GM18517 (cell line): ENCODE measurements around the gene NACC2.
"Not testable (repeated sequence)": the region's sequence is repeated elsewhere in the genome, so short reads cannot be mapped to it uniquely, and the experiment has no call there.

Experiments
- ATAC-seq: cut with Tn5 transposase; IDR thresholded peaks from one replicate; pipeline ENCODE4 v1.9.1; 2021; ENCODE audit warnings: mild to moderate bottlenecking, moderate library complexity; ENCODE audit not compliant: unreplicated experiment

NACC2 gene

DNA sequence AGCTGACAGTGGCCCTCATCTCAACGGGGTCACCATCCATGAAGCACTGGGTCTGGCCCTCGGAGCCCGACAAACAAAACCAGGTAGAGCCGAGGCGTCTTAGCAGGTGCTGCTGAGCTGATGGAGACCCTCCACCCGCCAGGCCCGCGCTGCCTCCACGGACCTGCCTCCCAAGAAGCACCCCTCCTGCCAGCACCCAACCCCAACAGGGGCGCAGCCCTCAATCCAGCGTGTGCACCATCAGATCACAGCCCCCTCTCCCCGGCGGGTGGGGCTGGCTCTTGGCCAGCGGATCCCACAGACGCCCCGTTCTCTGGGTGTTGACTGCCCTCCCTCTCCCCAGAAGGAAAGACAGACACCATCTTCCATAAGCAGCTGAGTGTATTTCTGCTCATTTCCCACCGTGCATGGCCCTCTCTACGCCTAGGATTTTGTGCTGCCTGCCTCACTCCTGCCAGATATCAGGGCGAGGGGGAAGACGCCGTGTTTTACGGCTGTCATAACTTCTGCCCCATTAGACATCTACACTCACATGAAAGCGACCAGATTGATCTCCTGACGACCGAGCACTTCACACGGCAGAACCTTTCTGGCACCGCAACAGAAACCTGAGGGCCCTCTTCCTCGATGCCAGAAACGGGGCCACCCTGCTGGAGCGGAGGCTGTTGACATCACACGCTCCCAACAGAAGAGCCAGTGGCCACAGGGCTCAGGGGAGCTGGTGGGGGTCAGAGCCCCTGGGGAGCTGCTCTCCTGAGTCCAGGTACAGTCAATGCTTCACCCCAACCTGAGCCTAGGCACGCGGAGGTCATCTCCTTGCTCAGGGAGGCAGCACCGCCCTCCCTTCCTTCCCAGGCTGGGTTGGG lies 12.4 kb downstream of the NACC2 start:
- no peak for ATAC-seq

GRCh38 chr9:136081826-136082495 lies 13.1 kb downstream of the NACC2 start:
- no peak for ATAC-seq

GRCh38 chr9:136081113-136081825 lies 13.8 kb downstream of the NACC2 start:
- no peak for ATAC-seq

GRCh38 chr9:136080716-136081112 lies 14.4 kb downstream of the NACC2 start:
- ATAC-seq: no peak

DNA sequence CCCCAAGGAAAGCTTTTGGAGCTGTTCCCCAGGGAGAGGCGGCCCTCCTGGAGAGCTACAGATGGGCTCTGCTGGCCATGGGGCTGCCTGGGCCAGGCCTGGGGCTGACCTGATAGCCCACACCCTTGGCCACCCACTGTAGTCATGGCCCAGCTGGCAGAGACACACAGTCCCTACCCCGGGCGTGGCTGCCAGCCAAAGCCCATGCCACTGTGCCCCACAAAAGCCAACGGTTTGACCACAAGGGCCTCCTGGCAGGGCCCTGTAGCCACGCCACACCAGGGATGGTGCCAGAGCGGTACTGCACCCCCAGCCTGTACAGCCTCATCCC lies 15.2 kb downstream of the NACC2 start:
- no peak for ATAC-seq

- no peak for ATAC-seq
These were observed 15.7 kb downstream of the NACC2 start for GRCh38 chr9:136079211-136079915.

GRCh38 chr9:136078498-136079011 lies 16.5 kb downstream of the NACC2 start:
- ATAC-seq: no peak

GRCh38 chr9:136078024-136078423 lies 17.1 kb downstream of the NACC2 start:
- no peak for ATAC-seq

DNA sequence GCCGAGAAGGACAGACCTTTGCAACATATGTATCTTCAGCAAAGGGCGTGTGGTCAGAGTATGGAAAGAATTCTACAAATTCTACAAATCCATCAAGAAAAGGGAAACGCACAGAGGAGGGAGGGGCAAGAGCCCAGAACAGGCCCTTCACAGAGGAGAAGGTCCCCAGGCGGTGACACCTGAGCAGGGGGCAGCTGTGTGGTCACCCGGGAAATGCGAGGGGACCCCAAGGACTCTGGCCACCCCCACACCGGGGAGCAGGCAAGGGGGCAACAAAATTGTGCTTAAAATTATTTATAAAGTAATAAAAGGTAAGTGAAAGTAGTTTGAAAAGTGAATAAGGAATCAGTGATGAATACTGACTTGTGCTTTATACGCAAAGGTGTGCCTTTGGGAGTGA lies 17.6 kb downstream of the NACC2 start:
- no peak for ATAC-seq

DNA sequence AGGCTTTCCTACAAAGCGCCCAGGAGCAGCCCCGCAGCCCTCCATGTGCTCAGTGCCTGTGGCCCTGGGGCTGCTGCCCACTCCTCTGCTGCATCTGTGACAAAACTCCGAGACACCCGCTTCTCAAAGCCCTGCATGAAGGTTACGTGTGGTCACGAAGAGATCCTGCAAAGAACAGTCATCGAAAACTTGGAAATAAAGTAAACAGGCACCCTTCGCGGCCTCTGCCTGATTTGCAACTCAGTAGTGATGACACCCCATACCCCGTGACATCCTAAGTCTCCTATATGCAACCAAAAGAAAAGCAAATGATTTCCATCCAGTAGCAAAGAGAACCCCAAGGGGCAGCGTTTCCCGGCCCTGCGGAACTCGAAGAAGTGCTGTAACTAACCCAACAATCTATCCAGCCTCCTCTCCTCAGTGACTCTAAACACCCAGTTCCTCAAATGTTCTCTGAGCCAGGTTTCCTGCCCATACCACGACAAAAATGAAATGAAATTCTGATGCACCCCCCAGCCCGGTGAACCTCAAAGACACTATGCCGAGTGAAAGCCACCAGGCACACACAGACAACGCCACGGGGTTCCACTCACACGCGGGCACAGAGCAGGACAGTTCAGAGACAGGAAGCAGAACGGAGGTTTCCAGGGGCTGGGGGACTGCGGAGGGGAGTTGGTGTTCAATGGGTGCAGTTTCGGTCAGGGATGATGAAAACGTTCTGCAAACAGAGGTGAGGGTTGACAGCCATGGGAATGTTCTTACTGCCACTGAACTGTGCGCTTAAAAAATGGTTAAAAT lies 19.0 kb downstream of the NACC2 start:
- ATAC-seq: no peak

DNA sequence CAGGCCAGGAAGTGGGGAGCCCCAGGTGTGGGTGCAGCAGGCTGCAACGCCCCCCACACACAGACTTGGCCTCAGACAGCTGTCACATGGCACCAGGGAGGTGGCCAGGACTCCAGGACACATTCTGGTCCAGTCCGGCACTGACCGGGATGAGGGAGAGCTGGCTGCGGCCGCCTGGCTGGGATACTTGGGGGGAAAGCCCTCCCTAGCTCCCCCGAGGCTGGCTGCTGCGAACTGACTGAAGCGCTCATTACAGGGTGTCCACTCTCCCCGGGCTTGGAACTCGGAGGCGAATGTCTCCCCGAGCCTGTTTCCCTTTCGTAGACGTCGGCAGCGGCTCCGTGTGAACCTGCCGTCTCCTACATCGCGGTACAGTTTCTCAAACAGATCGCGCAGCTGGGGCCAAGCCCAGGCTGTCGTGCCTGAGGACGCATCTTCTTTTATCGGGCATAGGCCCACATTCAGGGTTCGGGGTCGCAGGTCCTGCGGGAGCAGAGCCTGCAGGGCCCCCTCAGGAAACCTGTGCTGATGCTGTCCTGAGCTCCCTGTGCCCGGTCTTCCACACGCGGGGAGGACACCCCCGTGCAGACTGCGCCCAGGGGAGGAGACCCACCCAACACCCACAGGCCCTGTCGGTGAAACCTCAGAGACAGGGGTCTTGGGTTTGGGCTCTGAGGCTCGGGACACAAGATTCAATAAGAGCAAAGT lies 19.8 kb downstream of the NACC2 start:
- ATAC-seq: no peak

DNA sequence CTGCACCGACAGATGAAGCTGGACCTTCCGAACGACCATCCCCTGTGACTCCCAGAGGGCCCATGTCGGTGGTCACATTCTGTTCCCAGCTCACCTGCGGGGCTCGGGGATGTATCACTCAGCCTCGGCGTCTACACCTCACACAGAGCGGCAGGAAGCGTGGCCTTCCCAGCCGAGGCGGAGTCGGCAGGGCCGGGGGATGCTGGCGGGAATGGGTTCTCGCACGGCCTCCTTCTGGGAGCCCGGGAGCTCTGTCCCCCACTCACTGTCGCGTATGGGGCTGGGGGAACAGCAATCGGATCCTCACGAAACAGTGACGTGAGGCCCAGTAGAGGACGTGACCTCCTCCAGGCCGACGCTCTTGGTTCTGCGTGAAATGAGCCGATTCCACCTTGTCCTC lies 20.4 kb downstream of the NACC2 start:
- no peak for ATAC-seq

GRCh38 chr9:136062657-136063439 lies 32.2 kb downstream of the NACC2 start:
- no peak for ATAC-seq

DNA sequence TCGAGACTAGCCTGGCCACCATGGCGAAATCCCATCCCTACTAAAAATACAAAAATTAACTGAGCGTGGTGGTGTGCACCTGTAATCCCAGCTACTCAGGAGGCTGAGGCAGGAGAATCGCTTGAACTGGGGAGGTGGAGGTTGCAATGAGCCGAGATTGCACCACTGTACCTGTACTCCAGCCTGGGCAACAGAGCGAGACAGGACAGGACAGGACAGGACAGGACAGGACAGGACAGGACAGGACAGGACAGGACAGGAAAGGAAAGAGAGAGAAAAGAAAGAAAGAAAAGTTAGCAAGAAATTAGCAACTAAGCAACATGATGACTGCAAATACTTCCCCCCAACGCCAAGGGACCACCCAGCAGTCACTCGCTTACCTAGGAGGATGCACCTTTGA lies 33.2 kb downstream of the NACC2 start:
- not testable (repeated sequence) for ATAC-seq

GRCh38 chr9:136061405-136061804 lies 33.7 kb downstream of the NACC2 start:
- no peak for ATAC-seq

- no peak for ATAC-seq
These were observed 34.3 kb downstream of the NACC2 start for GRCh38 chr9:136060671-136061371.

DNA sequence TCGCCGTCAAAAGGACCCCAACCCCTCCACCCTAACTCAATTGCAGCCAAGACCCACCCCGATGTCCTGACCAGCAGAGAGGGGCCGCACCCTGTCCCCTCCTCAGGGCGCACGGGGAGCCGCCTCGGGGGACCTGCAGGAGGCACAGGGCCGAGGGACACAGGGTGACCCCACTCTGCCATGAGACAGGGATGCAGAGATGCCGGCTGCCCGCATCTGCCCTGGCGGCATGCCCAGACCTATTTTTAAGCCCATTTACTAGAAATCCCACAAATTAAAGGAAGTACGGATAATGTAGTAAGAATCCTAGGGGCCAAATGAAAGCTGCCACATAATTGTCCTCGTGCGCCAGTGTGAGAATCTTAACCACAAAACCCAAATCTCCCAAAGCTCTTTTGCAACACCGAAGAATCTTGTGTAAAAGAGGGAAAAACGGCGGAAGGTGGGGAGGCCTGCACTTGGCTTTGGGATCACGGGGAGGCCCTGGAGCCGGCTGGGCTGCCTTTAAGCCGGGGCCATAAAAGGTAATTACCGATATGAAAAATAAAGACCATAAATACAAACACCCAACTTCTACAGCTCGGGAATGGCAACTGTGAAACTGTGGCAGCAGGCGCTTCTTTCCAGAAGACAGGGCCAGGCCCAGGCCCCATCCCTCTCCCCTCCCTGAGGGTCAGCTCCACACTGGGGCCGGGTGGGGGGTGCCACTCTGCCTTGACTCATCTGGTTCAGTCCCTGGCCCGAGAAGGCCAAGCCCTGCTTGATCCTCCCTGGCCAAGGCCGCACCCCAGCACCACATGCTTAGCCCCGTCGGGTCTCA lies 35.0 kb downstream of the NACC2 start:
- no peak for ATAC-seq
